ENCODE results near the gene WDR17. TPM values are rescaled to one million over a fixed set of nuclear protein-coding genes. Genes with fewer than 3 reads are reported as not detected.

WDR17 gene
- total RNA-seq, 1 donor from 2014 or later: 0.83 TPM

DNA sequence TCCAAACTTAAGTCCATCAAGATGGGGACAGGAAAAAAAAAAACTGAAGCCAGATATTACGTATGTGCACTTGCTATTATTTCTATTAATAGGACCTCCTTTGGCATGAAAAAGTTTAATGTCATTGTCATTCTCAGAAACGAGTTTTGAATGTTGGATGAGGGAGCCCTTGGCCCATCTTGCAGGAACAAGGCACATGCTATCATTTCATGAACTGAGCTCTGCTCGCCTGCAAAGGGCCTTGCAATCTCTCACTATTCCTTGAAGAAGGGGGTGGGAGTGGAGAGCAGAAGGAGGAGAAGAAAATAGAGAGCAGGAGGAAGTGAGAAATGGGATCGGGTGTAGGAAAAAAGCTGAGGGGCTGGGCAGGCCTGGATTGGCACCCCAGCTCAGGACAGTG lies 164.0 kb downstream of the WDR17 start:
- no peak for DNase-seq (ENCODE audit: low spot score)
- intact Hi-C loops (cut with DNase I): loop anchor here (5.0 kb wide), 1 partner anchor 32 kb away; the partner anchor contains the start of gene SPATA4

Other genes with a start within 250 kb of the WDR17 start
- 0.22 TPM for gene SPATA4, start 129.7 kb downstream of the WDR17 start, total RNA-seq
- 3.8 TPM for gene ASB5, start 203.4 kb downstream of the WDR17 start, total RNA-seq

Data from cardiac septum (tissue), 1 donor.